H1 (cell line): Measurements from ENCODE around the gene ADAMTS1. TPM values are rescaled to one million over a fixed set of nuclear protein-coding genes. Genes with fewer than 3 reads are reported as not detected.
A peak's percentile ranks its signal among the peaks of the same experiment; 100 is the strongest.

ENCODE experiments used
- TAF1 ChIP-seq: IDR thresholded peaks from 2 replicates; pipeline ENCODE4 v1.6.1; 2011; ENCODE audit warnings: mild to moderate bottlenecking, low read depth, low read length
- polyA plus RNA-seq, 7 experiments: library from polyadenylated mRNA; depleted of rRNA in 3 of 7; stranded (reverse) in 5 of 7; unstranded in 2 of 7; fragments of >200 nt in 5 of 7; fragments of 200-250 nt in 2 of 7; gene quantifications; 1 replicate in 5 of 7; 2 replicates in 1 of 7; 4 replicates in 1 of 7; pipeline versions ENCODE4 v1.2.1 to v1.2.3, GENCODE V29; 2011 to 2013; ENCODE audit warnings: missing spikeins in 2 of 7, mixed read lengths in 2 of 7
- total RNA-seq: library from RNA; stranded (reverse); fragmentation: NEBNext Ultra II Directional; extraction: Animal tissue kit (Norgen Biotek cat#: 25700); gene quantifications from 2 replicates; pipeline ENCODE4 v1.2.1, GENCODE V29; 2021
- TF ChIP-seq, protein P1 (sequence below): fragments of 300-600 bp; sonication (generic); IDR thresholded peaks from 2 replicates; pipeline ENCODE4 v1.7.1; 2012; ENCODE audit warnings: low read length, moderate library complexity, mild to moderate bottlenecking, inconsistent platforms; ENCODE audit not compliant: insufficient replicate concordance

The ADAMTS1 gene
- total and polyA plus RNA-seq, 2 of the 8 experiments (the other 6 are each of a cell fraction or from before 2014, with no cell fraction given) = 10.7 to 22.4 TPM

DNA sequence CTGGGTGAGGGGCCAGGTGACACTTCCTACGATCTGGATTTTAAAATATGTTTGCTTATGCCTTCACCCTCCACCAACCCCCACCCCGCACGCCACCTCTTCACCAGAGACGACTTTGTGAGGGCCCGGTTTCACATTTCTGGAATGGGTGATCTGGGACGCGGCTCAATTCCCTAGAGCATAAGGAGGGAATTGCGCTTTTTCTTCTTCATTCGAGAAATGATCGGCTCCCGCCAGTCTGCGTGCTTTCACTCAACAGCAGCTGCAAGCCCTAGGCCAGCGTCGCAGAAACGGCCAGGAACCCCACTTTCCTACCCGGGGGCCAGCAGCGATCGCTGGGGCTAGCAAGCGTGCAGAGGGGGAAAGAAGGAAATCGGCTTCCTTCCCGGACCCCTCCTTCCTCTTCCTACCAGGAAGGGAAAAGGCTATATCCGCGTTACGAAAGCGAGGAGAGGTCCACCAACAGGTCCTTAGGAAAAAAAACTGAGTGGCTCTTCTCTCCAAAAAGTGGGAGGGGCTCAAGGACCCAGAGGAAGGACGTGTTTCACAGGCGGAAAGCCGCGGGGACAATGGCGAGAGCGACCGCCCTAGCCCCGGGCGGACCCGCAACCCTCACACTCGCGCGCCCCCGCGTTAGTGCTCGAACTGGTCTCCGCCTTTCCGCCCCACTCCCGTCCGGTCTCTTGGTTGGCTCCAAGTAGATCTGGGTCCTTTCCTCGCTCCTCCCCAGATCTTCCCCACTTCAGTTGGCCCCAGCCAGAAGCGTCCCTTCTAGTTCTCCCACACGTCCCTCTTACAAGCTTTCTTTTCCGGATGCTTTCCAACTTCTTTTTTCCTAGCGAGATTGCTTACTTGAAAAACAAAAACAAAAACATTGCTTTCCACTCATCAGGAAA, 1.1 kb upstream of the ADAMTS1 start (continued):
- TF ChIP-seq, protein P1, sequence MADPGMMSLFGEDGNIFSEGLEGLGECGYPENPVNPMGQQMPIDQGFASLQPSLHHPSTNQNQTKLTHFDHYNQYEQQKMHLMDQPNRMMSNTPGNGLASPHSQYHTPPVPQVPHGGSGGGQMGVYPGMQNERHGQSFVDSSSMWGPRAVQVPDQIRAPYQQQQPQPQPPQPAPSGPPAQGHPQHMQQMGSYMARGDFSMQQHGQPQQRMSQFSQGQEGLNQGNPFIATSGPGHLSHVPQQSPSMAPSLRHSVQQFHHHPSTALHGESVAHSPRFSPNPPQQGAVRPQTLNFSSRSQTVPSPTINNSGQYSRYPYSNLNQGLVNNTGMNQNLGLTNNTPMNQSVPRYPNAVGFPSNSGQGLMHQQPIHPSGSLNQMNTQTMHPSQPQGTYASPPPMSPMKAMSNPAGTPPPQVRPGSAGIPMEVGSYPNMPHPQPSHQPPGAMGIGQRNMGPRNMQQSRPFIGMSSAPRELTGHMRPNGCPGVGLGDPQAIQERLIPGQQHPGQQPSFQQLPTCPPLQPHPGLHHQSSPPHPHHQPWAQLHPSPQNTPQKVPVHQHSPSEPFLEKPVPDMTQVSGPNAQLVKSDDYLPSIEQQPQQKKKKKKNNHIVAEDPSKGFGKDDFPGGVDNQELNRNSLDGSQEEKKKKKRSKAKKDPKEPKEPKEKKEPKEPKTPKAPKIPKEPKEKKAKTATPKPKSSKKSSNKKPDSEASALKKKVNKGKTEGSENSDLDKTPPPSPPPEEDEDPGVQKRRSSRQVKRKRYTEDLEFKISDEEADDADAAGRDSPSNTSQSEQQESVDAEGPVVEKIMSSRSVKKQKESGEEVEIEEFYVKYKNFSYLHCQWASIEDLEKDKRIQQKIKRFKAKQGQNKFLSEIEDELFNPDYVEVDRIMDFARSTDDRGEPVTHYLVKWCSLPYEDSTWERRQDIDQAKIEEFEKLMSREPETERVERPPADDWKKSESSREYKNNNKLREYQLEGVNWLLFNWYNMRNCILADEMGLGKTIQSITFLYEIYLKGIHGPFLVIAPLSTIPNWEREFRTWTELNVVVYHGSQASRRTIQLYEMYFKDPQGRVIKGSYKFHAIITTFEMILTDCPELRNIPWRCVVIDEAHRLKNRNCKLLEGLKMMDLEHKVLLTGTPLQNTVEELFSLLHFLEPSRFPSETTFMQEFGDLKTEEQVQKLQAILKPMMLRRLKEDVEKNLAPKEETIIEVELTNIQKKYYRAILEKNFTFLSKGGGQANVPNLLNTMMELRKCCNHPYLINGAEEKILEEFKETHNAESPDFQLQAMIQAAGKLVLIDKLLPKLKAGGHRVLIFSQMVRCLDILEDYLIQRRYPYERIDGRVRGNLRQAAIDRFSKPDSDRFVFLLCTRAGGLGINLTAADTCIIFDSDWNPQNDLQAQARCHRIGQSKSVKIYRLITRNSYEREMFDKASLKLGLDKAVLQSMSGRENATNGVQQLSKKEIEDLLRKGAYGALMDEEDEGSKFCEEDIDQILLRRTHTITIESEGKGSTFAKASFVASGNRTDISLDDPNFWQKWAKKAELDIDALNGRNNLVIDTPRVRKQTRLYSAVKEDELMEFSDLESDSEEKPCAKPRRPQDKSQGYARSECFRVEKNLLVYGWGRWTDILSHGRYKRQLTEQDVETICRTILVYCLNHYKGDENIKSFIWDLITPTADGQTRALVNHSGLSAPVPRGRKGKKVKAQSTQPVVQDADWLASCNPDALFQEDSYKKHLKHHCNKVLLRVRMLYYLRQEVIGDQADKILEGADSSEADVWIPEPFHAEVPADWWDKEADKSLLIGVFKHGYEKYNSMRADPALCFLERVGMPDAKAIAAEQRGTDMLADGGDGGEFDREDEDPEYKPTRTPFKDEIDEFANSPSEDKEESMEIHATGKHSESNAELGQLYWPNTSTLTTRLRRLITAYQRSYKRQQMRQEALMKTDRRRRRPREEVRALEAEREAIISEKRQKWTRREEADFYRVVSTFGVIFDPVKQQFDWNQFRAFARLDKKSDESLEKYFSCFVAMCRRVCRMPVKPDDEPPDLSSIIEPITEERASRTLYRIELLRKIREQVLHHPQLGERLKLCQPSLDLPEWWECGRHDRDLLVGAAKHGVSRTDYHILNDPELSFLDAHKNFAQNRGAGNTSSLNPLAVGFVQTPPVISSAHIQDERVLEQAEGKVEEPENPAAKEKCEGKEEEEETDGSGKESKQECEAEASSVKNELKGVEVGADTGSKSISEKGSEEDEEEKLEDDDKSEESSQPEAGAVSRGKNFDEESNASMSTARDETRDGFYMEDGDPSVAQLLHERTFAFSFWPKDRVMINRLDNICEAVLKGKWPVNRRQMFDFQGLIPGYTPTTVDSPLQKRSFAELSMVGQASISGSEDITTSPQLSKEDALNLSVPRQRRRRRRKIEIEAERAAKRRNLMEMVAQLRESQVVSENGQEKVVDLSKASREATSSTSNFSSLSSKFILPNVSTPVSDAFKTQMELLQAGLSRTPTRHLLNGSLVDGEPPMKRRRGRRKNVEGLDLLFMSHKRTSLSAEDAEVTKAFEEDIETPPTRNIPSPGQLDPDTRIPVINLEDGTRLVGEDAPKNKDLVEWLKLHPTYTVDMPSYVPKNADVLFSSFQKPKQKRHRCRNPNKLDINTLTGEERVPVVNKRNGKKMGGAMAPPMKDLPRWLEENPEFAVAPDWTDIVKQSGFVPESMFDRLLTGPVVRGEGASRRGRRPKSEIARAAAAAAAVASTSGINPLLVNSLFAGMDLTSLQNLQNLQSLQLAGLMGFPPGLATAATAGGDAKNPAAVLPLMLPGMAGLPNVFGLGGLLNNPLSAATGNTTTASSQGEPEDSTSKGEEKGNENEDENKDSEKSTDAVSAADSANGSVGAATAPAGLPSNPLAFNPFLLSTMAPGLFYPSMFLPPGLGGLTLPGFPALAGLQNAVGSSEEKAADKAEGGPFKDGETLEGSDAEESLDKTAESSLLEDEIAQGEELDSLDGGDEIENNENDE = no peak
- peak; percentile 73; the same call in 1 of the 2 replicates for TF ChIP-seq TAF1
- TF ChIP-seq, all 59 proteins: peak for 10
